Mucosa of descending colon (tissue), 3 donors: ENCODE results near the gene NAA80. TPM values are rescaled to one million over a fixed set of nuclear protein-coding genes. Genes with fewer than 3 reads are reported as not detected.
"Not testable (repeated sequence)": the region's sequence is repeated elsewhere in the genome, so short reads cannot be mapped to it uniquely, and the experiment has no call there.

ENCODE experiments used
- ATAC-seq: fragments of 200-7000 bp; cut with Tn5 transposase; one replicate; pipeline ENCODE4 v1.9.1; 2020; ENCODE audit warnings: mild to moderate bottlenecking, moderate library complexity
- DNase-seq, 3 donors: peaks; one replicate each; pipeline ENCODE4 v3.0.0-alpha.2; 2020
- H3K36me3 ChIP-seq: fragments of 200-600 bp; one replicate; pipeline ENCODE4 v1.8.0; 2021; ENCODE audit warnings: low read depth, mild to moderate bottlenecking
- H3K4me1 ChIP-seq: fragments of 200-600 bp; one replicate; pipeline ENCODE4 v1.8.0; 2021; ENCODE audit warnings: low read depth, mild to moderate bottlenecking
- H3K4me3 ChIP-seq: fragments of 200-600 bp; one replicate; pipeline ENCODE4 v1.8.0; 2021; ENCODE audit warnings: mild to moderate bottlenecking
- H3K9me3 ChIP-seq: fragments of 200-600 bp; one replicate; pipeline ENCODE4 v1.8.0; 2021; ENCODE audit warnings: mild to moderate bottlenecking
- intact Hi-C, 2 donors: fragments of 100-400 bp; cut with DNase I in 1 of 2; cut with micrococcal nuclease in 1 of 2; formaldehyde crosslinking; loops; one replicate each; pipeline versions ENCODE4 v1.11.0 to v1.11.1; 2022; cut with DNase I, micrococcal nuclease
- total RNA-seq, 3 donors: library from RNA; stranded (reverse); fragmentation: NEBNext Ultra II Directional in 2 of 3; extraction: Animal tissue kit (Norgen Biotek cat#: 25700) in 2 of 3; gene quantifications; one replicate each; pipeline versions ENCODE4 v1.2.1 to v1.2.4, GENCODE V29; 2021 to 2023
- TF ChIP-seq, protein P1 (sequence below): fragments of 200-600 bp; IDR thresholded peaks from one replicate; pipeline ENCODE4 v1.8.0; 2022; ENCODE audit warnings: antibody characterized with exemption, mild to moderate bottlenecking
- donor health status: DM: no; HTN: no; CAD: no; lungs with moderate emphysema.
- donor health status: DM: no; HTN: no; CAD: no.
- donor health status: DM: no; HTN: yes; CAD: no.

The NAA80 gene
- total RNA-seq, 3 donors from 2014 or later, result 7.0 to 10.1 (median 8.4) TPM

DNA sequence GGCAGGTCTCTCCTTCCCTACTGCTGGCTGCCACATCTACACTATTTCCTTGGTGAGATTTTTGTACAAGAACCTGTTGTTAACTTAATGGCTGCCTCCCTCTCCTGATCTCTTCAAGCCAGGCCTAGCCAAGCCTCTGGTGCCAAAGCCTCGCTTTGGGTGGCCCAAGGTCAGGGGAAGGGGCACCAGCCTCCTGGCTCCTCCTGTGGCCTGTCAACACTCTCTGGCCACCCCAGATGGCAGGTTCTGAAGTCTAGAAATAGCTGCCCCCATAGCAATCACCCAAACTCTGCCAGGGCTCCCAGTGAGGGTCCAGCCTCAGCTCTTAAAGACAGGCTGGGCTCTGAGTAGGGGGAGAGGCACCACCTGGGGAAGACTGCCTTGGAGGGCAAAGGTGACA lies 11.9 kb downstream of the NAA80 start:
- Histone ChIP-seq H3K4me3 (no peak overlapping the region), H3K9me3 (no peaks in the 10 kb centered on the region), H3K4me1 (peaks cover 12% of the 10 kb centered on the region), H3K36me3 (peaks cover 4% of the 10 kb centered on the region)
- DNase-seq (no peak), ATAC-seq (no peak)
- TF ChIP-seq, protein P1, sequence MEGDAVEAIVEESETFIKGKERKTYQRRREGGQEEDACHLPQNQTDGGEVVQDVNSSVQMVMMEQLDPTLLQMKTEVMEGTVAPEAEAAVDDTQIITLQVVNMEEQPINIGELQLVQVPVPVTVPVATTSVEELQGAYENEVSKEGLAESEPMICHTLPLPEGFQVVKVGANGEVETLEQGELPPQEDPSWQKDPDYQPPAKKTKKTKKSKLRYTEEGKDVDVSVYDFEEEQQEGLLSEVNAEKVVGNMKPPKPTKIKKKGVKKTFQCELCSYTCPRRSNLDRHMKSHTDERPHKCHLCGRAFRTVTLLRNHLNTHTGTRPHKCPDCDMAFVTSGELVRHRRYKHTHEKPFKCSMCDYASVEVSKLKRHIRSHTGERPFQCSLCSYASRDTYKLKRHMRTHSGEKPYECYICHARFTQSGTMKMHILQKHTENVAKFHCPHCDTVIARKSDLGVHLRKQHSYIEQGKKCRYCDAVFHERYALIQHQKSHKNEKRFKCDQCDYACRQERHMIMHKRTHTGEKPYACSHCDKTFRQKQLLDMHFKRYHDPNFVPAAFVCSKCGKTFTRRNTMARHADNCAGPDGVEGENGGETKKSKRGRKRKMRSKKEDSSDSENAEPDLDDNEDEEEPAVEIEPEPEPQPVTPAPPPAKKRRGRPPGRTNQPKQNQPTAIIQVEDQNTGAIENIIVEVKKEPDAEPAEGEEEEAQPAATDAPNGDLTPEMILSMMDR, result no peak
- intact Hi-C loops, result no loop called here

DNA sequence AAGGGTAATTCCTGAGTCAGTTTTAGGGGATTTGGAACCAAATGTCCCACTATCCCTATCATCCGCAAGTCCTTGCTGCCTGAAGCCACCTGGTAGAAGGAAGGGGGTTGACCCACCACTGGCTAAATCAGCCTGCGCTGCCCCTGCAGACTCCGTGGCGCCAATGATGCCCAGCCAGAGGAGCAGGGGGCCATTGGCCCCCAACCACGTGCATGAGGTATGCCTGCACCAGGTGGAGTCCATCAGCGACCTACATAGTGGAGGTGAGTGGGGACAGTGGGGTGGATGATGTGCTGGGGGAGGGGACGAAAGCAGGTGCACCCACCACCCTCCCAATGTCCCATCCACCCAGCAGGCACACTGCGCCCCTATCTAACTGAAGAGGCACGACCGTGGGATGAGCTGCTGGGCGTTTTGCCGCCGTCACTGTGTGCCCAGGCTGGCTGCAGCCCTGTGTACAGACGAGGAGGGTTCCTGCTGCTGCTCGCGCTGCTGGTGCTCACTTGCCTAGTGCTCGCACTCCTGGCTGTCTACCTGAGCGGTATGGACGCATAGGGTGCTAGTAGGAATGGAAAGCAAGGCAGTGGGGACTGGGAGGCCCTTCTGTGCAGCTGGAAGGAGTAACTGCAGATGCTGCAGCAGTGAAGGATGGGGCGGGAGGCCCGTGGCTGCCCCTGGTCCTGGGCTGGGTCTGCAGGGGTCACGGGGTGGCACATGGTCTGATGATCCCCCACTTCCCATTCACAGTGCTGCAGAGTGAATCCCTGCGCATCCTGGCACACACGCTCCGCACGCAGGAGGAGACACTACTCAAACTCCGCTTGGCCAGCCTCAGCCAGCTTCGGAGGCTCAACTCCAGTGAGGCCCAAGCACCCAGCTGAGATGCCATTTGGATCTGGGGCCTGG lies 12.6 kb downstream of the NAA80 start:
- no peak for ATAC-seq
- H3K4me1 ChIP-seq, result peaks cover 12% of the 10 kb centered on the region
- H3K4me3 ChIP-seq, result no peak overlapping the region
- H3K36me3 ChIP-seq, result peaks cover 4% of the 10 kb centered on the region
- intact Hi-C loops, result no loop called here
- DNase-seq, result no peak
- TF ChIP-seq, protein P1, result no peak
- H3K9me3 ChIP-seq, result no peaks in the 10 kb centered on the region

DNA sequence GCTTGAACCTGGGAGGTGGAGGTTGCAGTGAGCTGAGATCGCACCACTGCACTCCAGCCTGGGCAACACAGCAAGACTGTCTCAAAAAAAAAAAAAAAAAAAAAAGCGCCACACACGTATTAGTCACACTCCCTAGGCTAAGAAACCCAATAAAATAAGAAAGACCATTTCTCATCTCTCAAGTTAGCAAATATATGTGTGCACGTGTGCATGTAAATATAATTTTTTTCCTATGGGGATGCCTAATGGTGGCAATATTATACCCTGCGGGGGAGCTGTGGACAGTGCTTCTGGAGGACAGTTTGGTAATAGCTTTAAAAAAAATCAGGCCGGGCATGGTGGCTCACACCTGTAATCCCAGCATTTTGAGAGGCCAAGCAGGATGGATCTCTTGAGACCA lies 15.1 kb downstream of the NAA80 start:
- DNase-seq, ATAC-seq, H3K9me3 ChIP-seq, H3K4me1 ChIP-seq, H3K36me3 ChIP-seq, intact Hi-C loops, H3K4me3 ChIP-seq: not testable (repeated sequence)

- TF ChIP-seq, protein P1, result no peak
- intact Hi-C loops, result loop anchor here (10.0 kb wide), 2 partner anchors 55 to 85 kb away; partner anchors contain the start of gene GNAT1 (in 2 of the 2)
- no peak for ATAC-seq
- H3K9me3 ChIP-seq, result no peaks in the 10 kb centered on the region
- no peaks in the 10 kb centered on the region for H3K36me3 ChIP-seq
- peaks cover 2% of the 10 kb centered on the region for H3K4me1 ChIP-seq
- DNase-seq, result no peak
- no peak overlapping the region for H3K4me3 ChIP-seq
Observed at GRCh38 chr3:50279255-50280016, 19.8 kb downstream of the NAA80 start.

DNA sequence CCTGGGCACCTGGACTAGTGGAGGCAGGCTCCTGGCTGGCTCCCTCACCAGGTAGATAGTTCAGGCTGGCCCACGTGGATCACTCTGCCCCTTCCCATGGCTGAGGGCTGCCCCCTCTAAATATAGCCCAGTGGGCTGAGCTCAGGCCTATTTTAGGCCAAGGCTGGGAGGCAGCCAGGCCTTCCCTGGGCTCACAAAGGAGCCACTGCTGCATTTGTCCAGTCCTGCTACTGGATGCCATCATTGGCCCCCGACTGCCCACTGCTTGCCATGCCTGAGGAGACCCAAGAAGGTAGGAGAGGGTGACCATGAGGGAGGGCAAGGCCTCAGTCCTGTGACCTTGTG lies 20.4 kb downstream of the NAA80 start, which contains the start of gene LSMEM2:
LSMEM2 (plus strand) TSS at position 208 of the 345 bp plus-strand sequence; CDS start at position 235, 27 bp downstream.
- H3K4me3 ChIP-seq, result no peak within 1 kb of the TSS
- ATAC-seq (no peak), DNase-seq (no peak)
- peaks cover 3% of the 10 kb centered on the region for H3K4me1 ChIP-seq
- H3K9me3 ChIP-seq, result no peaks in the 10 kb centered on the region
- intact Hi-C loops, result loop anchor here (10.0 kb wide), 2 partner anchors 54 to 84 kb away; partner anchors contain the start of gene GNAT1 (in 2 of the 2)
- TF ChIP-seq, protein P1, result no peak
- no peaks in the 10 kb centered on the region for H3K36me3 ChIP-seq
